Measurements from ENCODE around the gene GOLGA8K.
"Not testable (repeated sequence)": the region's sequence is repeated elsewhere in the genome, so short reads cannot be mapped to it uniquely, and the experiment has no call there.

DNA sequence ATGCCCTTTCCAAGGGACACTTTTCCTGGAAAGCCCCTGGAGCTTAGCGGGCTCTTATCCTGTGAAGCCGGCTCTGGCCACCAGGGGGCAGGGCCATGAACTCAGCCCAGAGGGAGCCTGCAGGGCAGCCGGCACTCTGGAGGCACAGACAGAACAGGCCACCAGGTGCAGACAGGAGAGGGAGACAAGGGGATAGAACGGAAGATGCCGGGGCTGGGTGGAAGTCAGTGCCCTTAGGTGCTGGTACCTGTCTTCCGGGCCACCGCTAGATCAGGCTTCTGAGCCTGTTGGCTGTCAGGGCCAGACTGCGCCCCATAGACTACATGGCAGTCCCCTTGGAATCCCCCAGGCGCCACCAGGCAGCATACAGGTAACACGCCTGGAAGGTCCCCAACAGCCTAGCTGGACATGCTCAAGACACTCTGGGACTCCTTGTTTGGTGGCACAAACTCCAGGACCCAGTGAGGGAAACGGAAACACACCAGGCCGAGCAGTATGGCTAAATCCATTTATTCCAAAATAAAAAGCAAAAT lies 37.4 kb upstream of the GOLGA8K start:
- TF ChIP-seq, protein P1, sequence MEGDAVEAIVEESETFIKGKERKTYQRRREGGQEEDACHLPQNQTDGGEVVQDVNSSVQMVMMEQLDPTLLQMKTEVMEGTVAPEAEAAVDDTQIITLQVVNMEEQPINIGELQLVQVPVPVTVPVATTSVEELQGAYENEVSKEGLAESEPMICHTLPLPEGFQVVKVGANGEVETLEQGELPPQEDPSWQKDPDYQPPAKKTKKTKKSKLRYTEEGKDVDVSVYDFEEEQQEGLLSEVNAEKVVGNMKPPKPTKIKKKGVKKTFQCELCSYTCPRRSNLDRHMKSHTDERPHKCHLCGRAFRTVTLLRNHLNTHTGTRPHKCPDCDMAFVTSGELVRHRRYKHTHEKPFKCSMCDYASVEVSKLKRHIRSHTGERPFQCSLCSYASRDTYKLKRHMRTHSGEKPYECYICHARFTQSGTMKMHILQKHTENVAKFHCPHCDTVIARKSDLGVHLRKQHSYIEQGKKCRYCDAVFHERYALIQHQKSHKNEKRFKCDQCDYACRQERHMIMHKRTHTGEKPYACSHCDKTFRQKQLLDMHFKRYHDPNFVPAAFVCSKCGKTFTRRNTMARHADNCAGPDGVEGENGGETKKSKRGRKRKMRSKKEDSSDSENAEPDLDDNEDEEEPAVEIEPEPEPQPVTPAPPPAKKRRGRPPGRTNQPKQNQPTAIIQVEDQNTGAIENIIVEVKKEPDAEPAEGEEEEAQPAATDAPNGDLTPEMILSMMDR (IDR thresholded peaks at IDR 0.05; ENCODE audit: insufficient read depth, low read depth, low read length) = not testable (repeated sequence)
- not testable (repeated sequence) for TF ChIP-seq EZH2 (IDR thresholded peaks at IDR 0.05; ENCODE audit: insufficient read depth, low read length)

Data from astrocyte (in vitro differentiated cells and primary cell).